Measurements from ENCODE around the gene NDUFS7. TPM values are rescaled to one million over a fixed set of nuclear protein-coding genes. Genes with fewer than 3 reads are reported as not detected.

The NDUFS7 gene
- total and polyA plus RNA-seq, 12 donors, result 248 to 498 (median 377) TPM

- Histone ChIP-seq H3K4me1 (peaks cover 12 to 48% (median 38%) of the 10 kb centered on the region in 9 donors), H3K9me3 (no peaks in the 10 kb centered on the region), H3K27ac (no peak overlapping the region), H3K4me3 (no peak overlapping the region), H3K27me3 (no peaks in the 10 kb centered on the region), H3K36me3 (peaks cover 0 to 60% (median 18%) of the 10 kb centered on the region in 9 donors)
- whole genome bisulfite sequencing, 2 donors, result 91% methylated on average over 24 of the region's 24 CpGs
- intact Hi-C loops (cut with DNase I), result loop anchor here in 2 of 10 donors (5.0 to 10.0 kb wide), 2 partner anchors 73 to 75 kb away; partner anchors contain the start of gene EFNA2 (in 1 of the 2)
- no peak for ATAC-seq
- no peak for TF ChIP-seq CTCF (IDR thresholded peaks at IDR 0.05)
- DNase-seq, result no peak
Observed at GRCh38 chr19:1357531-1358109, 26.1 kb upstream of the NDUFS7 start.

- H3K27me3 ChIP-seq, result no peaks in the 10 kb centered on the region
- peaks cover 12 to 45% (median 38%) of the 10 kb centered on the region in 9 donors for H3K4me1 ChIP-seq
- intact Hi-C loops (cut with DNase I), result loop anchor here in 3 of 10 donors (5.0 to 10.0 kb wide), 2 partner anchors 73 to 75 kb away; partner anchors contain the start of gene EFNA2 (in 3 of the 3)
- H3K4me3 ChIP-seq, result peak overlapping the region in 7 of 10 donors; percentile 4 to 40 (median 36)
- peak overlapping the region; percentile 20 to 81 (median 59) for H3K27ac ChIP-seq
- ATAC-seq (peak in 2 of 8 donors; percentile 6 to 7), DNase-seq (no peak)
- H3K9me3 ChIP-seq, result no peaks in the 10 kb centered on the region
- no peak for TF ChIP-seq CTCF (IDR thresholded peaks at IDR 0.05)
- WGBS, 2 donors, result 65 to 74% methylated on average over 30 of the region's 30 CpGs
- H3K36me3 ChIP-seq, result peaks cover 0 to 87% (median 25%) of the 10 kb centered on the region in 9 donors
Observed at GRCh38 chr19:1360126-1360817, 23.4 kb upstream of the NDUFS7 start.

- no peaks in the 10 kb centered on the region for H3K27me3 ChIP-seq
- WGBS, 2 donors, result 39 to 43% methylated on average over 31 of the region's 31 CpGs
- H3K4me3 ChIP-seq, result peak overlapping the region in 9 of 10 donors; percentile 4 to 40 (median 36)
- peak; percentile 78 to 91 (median 80) for ATAC-seq
- peak; percentile 62 to 80 for DNase-seq
- peak in 1 of 9 donors; percentile 6 for TF ChIP-seq CTCF (IDR thresholded peaks at IDR 0.05)
- peak overlapping the region; percentile 20 to 81 (median 59) for H3K27ac ChIP-seq
- peaks cover 0 to 93% (median 28%) of the 10 kb centered on the region in 9 donors for H3K36me3 ChIP-seq
- intact Hi-C loops (cut with DNase I), result loop anchor here in 3 of 10 donors (5.0 to 10.0 kb wide), 2 partner anchors 74 to 76 kb away; partner anchors contain the start of gene EFNA2 (in 3 of the 3)
- H3K9me3 ChIP-seq, result no peaks in the 10 kb centered on the region
- peaks cover 12 to 40% (median 33%) of the 10 kb centered on the region in 9 donors for H3K4me1 ChIP-seq
Observed at GRCh38 chr19:1360818-1361461, 22.8 kb upstream of the NDUFS7 start.

All from heart right ventricle (tissue), 16 donors.